Thoracic aorta (tissue), 2 donors: ENCODE results near the gene STUM. TPM values are rescaled to one million over a fixed set of nuclear protein-coding genes. Genes with fewer than 3 reads are reported as not detected.

Experiments used
- ATAC-seq: fragments of 150-250 bp; one replicate; pipeline ENCODE4 v1.8.0; 2017; ENCODE audit warnings: low read depth; ENCODE audit not compliant: insufficient number of reproducible peaks, low FRiP score
- DNase-seq: peaks from one replicate; pipeline ENCODE4 v3.0.0-alpha.2; 2020; ENCODE audit warnings: low spot score
- H3K27ac ChIP-seq, 2 donors: fragments of 200-600 bp; sonication (generic); 1 replicate in 1 of 2; 2 replicates in 1 of 2; pipeline ENCODE4 v1.5.1; 2016; ENCODE audit warnings: mild to moderate bottlenecking in 2 of 2, moderate library complexity in 2 of 2
- H3K27me3 ChIP-seq: fragments of 200-600 bp; sonication (generic); replicated peaks from 2 replicates; pipeline ENCODE4 v1.6.0; 2016; ENCODE audit warnings: mild to moderate bottlenecking; ENCODE audit not compliant: insufficient read depth
- H3K36me3 ChIP-seq: fragments of 200-600 bp; sonication (generic); one replicate; pipeline ENCODE4 v1.5.1; 2016
- H3K4me1 ChIP-seq, 2 donors: fragments of 200-600 bp; sonication (generic); 1 replicate in 1 of 2; 2 replicates in 1 of 2; pipeline versions ENCODE4 v1.5.1 to v1.6.0; 2016; ENCODE audit warnings: low read depth in 2 of 2, mild to moderate bottlenecking in 1 of 2; ENCODE audit not compliant: control insufficient read depth in 1 of 2
- H3K4me3 ChIP-seq: fragments of 200-600 bp; sonication (generic); 2 replicates; pipeline ENCODE4 v1.5.1; 2016; ENCODE audit warnings: mild to moderate bottlenecking
- H3K9me3 ChIP-seq: fragments of 200-600 bp; sonication (generic); 2 replicates; pipeline ENCODE4 v1.5.1; 2016
- total RNA-seq, 2 donors: library from RNA; depleted of rRNA; stranded (reverse); fragments of >200 nt; gene quantifications; one replicate each; pipeline versions ENCODE4 v1.1.0 to v1.2.3, GENCODE V29; 2016
- TF ChIP-seq, protein P1 (sequence below): fragments of 200-600 bp; sonication (generic); IDR thresholded peaks from one replicate; pipeline ENCODE4 v1.5.1; 2019; ENCODE audit warnings: antibody characterized with exemption

The STUM gene
- total RNA-seq, 2 donors from 2014 or later: 0.41 to 1.6 TPM

DNA sequence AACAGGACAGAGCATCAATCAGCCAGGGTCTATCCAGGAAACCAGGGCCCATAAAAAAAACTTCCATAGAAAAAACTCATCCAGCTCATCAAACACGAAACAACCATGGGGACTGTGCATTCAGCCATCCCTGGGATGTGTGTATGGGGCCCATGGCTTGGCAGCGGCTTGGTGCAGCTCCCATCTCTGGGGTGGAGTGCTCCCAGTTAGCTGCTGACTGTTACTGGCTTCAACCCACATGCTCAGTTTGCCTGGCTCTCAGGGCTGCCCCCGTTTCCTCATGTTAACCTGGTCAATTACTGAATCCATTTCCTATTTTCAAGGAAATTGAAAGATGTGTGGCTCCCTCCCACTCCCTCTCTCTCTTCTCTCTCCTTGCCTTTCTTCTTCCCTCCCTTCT, 37.3 kb upstream of the STUM start:
- H3K4me1 ChIP-seq: no peaks in the 10 kb centered on the region
- H3K27me3 ChIP-seq: no peaks in the 10 kb centered on the region
- H3K9me3 ChIP-seq: no peaks in the 10 kb centered on the region
- H3K4me3 ChIP-seq: no peak overlapping the region
- no peak overlapping the region for H3K27ac ChIP-seq
- no peak for ATAC-seq
- no peaks in the 10 kb centered on the region for H3K36me3 ChIP-seq
- TF ChIP-seq, protein P1, sequence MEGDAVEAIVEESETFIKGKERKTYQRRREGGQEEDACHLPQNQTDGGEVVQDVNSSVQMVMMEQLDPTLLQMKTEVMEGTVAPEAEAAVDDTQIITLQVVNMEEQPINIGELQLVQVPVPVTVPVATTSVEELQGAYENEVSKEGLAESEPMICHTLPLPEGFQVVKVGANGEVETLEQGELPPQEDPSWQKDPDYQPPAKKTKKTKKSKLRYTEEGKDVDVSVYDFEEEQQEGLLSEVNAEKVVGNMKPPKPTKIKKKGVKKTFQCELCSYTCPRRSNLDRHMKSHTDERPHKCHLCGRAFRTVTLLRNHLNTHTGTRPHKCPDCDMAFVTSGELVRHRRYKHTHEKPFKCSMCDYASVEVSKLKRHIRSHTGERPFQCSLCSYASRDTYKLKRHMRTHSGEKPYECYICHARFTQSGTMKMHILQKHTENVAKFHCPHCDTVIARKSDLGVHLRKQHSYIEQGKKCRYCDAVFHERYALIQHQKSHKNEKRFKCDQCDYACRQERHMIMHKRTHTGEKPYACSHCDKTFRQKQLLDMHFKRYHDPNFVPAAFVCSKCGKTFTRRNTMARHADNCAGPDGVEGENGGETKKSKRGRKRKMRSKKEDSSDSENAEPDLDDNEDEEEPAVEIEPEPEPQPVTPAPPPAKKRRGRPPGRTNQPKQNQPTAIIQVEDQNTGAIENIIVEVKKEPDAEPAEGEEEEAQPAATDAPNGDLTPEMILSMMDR: no peak
- DNase-seq: no peak

GRCh38 chr1:226512076-226512728, 36.4 kb upstream of the STUM start:
- no peak for ATAC-seq
- TF ChIP-seq, protein P1: no peak
- Histone ChIP-seq H3K4me1 (no peaks in the 10 kb centered on the region), H3K9me3 (no peaks in the 10 kb centered on the region), H3K27me3 (no peaks in the 10 kb centered on the region), H3K4me3 (no peak overlapping the region), H3K27ac (no peak overlapping the region), H3K36me3 (no peaks in the 10 kb centered on the region)
- DNase-seq: no peak

- ATAC-seq: no peak
- H3K27me3 ChIP-seq: no peaks in the 10 kb centered on the region
- no peaks in the 10 kb centered on the region for H3K4me1 ChIP-seq
- H3K9me3 ChIP-seq: no peaks in the 10 kb centered on the region
- H3K27ac ChIP-seq: no peak overlapping the region
- no peak overlapping the region for H3K4me3 ChIP-seq
- TF ChIP-seq, protein P1: no peak
- DNase-seq: no peak
- no peaks in the 10 kb centered on the region for H3K36me3 ChIP-seq
Measured at GRCh38 chr1:226518375-226518774, 30.2 kb upstream of the STUM start.

DNA sequence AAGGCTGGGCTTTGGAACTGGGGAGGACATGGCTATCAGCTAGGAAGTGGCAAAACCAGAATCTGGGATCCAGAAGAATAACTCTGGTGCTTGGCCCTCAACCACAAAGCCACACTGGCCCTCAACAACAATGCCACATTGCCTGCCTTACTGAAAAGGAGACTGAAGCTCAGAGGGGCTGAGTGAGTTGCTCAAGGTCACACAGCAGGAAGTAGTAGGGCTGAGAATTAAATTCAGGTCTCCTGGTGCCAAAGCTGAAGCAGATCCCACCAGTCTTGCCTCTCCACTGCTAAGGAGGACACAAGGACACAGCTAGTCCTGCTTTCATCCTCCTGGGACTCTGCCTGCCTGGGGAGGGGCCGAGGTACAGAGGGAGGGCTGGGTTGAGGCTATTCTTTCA, 29.4 kb upstream of the STUM start:
- Histone ChIP-seq H3K27ac (no peak overlapping the region), H3K4me1 (no peaks in the 10 kb centered on the region), H3K27me3 (no peaks in the 10 kb centered on the region), H3K9me3 (no peaks in the 10 kb centered on the region), H3K4me3 (no peak overlapping the region), H3K36me3 (no peaks in the 10 kb centered on the region)
- no peak for DNase-seq
- TF ChIP-seq, protein P1: no peak
- ATAC-seq: no peak

DNA sequence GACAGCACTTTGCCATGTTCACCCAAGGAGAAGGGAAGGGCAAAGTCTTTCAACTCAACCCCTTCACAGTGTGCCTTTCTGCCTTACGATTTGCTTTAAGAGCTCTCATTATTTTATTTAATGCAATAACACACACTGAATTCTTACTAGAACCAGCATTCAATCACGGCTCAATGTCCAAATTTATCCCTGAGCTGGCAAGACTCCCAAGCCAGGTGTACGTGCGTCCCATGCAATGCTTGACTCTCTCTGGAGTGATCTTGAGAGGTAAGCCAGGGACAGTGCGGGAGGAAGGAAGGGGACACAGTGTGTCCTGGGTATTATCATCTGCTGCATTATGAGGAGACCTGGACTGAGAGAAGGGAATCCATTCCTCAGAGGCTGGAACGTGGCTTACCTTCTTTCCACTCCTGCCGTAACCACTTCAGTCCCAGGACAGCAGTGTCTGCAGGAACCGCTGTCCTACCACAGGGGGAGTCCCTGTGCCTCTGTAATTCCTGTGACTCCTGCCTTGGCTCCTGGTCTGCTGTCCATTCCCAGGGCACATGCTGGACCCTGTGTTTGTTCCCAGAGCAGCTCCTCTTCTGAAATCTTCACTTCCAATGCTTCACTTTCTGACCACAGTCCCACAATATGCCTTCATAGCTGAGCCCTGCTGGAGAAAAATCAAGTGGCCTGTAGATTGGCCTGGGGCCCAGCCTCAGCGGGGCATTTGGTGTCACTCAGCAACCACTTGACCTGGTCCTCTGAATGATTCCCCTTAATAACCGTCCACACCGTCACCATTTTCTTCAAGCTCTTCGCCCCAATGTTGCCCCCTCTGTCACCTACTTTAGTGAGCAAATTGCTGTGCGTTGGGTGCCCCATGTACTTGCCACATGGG, 28.6 kb upstream of the STUM start:
- H3K27ac ChIP-seq: no peak overlapping the region
- no peaks in the 10 kb centered on the region for H3K9me3 ChIP-seq
- TF ChIP-seq, protein P1: no peak
- H3K4me3 ChIP-seq: no peak overlapping the region
- H3K4me1 ChIP-seq: no peaks in the 10 kb centered on the region
- H3K27me3 ChIP-seq: no peaks in the 10 kb centered on the region
- no peak for DNase-seq
- ATAC-seq: no peak
- H3K36me3 ChIP-seq: no peaks in the 10 kb centered on the region
